22Rv1 (cell line): ENCODE measurements around the gene HECTD3.

ENCODE experiments used
- ZFX ChIP-seq: fragments of 450-650 bp; IDR thresholded peaks from 2 replicates; pipeline ENCODE4 v1.6.1; 2017; ENCODE audit warnings: antibody characterized with exemption, borderline replicate concordance
- TF ChIP-seq, protein P1 (sequence below): fragments of 450-650 bp; IDR thresholded peaks from 2 replicates; pipeline ENCODE4 v1.5.1; 2017; ENCODE audit warnings: mild to moderate bottlenecking

DNA sequence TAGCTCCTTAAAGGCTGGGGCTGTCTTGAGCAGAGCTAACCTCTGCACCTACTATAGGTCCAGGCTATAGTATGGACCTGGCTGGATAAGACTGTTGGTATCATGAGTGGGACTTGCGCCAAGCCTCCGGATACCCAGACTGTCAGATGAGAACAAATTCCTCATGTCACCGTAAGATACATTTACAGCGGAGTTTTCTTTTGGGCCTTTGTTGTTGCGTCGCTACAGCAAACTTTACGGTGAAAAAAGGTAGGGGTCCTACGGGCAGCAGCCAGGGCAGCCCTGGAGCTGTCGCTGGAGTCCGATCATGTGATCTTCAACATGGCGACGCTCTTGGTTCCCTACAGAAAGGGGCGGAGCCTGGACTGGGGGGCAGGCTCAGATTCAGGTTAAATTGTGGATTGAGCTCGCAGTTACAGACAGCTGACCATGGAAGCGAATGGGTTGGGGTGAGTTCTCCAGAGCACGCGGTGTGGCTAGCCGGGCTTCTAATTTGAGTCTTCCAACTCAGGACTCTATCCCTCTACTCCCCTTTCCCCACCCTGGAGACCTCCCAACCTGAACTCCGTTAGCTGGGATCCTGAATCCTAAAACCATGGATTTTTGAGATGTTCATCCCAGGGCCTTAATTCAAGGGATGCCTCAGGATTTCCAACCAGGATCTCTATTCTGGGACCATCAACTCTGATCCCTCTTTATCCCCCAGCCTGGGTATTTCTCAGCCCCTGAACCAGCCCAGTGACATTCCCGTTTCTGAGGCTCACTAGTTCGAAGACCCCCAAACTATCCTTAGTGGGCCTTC, 914 bp upstream of the HECTD3 start, which contains the start of gene UROD:
- TF ChIP-seq, protein P1, sequence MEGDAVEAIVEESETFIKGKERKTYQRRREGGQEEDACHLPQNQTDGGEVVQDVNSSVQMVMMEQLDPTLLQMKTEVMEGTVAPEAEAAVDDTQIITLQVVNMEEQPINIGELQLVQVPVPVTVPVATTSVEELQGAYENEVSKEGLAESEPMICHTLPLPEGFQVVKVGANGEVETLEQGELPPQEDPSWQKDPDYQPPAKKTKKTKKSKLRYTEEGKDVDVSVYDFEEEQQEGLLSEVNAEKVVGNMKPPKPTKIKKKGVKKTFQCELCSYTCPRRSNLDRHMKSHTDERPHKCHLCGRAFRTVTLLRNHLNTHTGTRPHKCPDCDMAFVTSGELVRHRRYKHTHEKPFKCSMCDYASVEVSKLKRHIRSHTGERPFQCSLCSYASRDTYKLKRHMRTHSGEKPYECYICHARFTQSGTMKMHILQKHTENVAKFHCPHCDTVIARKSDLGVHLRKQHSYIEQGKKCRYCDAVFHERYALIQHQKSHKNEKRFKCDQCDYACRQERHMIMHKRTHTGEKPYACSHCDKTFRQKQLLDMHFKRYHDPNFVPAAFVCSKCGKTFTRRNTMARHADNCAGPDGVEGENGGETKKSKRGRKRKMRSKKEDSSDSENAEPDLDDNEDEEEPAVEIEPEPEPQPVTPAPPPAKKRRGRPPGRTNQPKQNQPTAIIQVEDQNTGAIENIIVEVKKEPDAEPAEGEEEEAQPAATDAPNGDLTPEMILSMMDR, result no peak
- TF ChIP-seq ZFX, result no peak
